OCI-LY7 (cell line): ENCODE results near the gene KIF3C.

ENCODE experiments used
- CTCF ChIP-seq: fragments of 200-600 bp; sonication (generic); conservative IDR thresholded peaks from 2 replicates; pipeline ENCODE4 v1.5.1; 2014; ENCODE audit warnings: mild to moderate bottlenecking, antibody characterized with exemption, low read length, moderate library complexity, mixed read lengths
- EZH2phosphoT487 ChIP-seq: fragments of 200-600 bp; sonication (generic); IDR thresholded peaks from 2 replicates; pipeline ENCODE4 v1.6.1; 2018; ENCODE audit warnings: low read depth, borderline replicate concordance, mild to moderate bottlenecking, mixed run types, antibody characterized with exemption, low read length, moderate library complexity, mixed read lengths

GRCh38 chr2:26011990-26012856 lies 29.9 kb upstream of the KIF3C start:
- TF ChIP-seq CTCF (no peak), EZH2phosphoT487 (no peak)
